Sigmoid colon (tissue), 7 donors: Measurements from ENCODE around the gene COX14. TPM values are rescaled to one million over a fixed set of nuclear protein-coding genes. Genes with fewer than 3 reads are reported as not detected.

Source experiments
- DNase-seq: peaks from one replicate; pipeline ENCODE4 v3.0.0-alpha.2; 2019
- H3K27ac ChIP-seq, 4 donors: fragments of 200-600 bp; sonication (generic); one replicate each; pipeline ENCODE4 v1.5.1; 2016 to 2019; ENCODE audit warnings: mild to moderate bottlenecking in 1 of 4
- H3K27me3 ChIP-seq, 3 donors: fragments of 200-600 bp; sonication (generic); one replicate each; pipeline ENCODE4 v1.5.1; 2019; ENCODE audit warnings: mild to moderate bottlenecking in 1 of 3
- H3K36me3 ChIP-seq, 4 donors: fragments of 200-600 bp; sonication (generic); one replicate each; pipeline ENCODE4 v1.5.1; 2016 to 2019
- H3K4me1 ChIP-seq, 4 donors: fragments of 200-600 bp; sonication (generic); one replicate each; pipeline ENCODE4 v1.5.1; 2017 to 2019
- H3K4me3 ChIP-seq, 4 donors: fragments of 200-600 bp; sonication (generic); one replicate each; pipeline ENCODE4 v1.5.1; 2017 to 2019; ENCODE audit warnings: mild to moderate bottlenecking in 2 of 4, moderate library complexity in 1 of 4
- H3K9me3 ChIP-seq, 4 donors: fragments of 200-600 bp in 3 of 4; sonication (generic) in 3 of 4; one replicate each; pipeline versions ENCODE4 v1.5.1 to v1.6.1; 2013 to 2019
- CTCF ChIP-seq, 4 experiments: fragments of 450-650 bp in 3 of 4; fragments of 200-600 bp in 1 of 4; IDR thresholded peaks; one replicate each; pipeline ENCODE4 v1.5.1; 2016 to 2019; ENCODE audit warnings: antibody characterized with exemption in 4 of 4, mild to moderate bottlenecking in 3 of 4, moderate library complexity in 2 of 4
- EP300 ChIP-seq, 4 donors: sonication (generic); formaldehyde crosslinking; IDR thresholded peaks; one replicate each; pipeline ENCODE4 v1.6.1; 2017; ENCODE audit warnings: antibody characterized with exemption in 4 of 4
- POLR2A ChIP-seq, 2 donors: fragments of 450-650 bp; IDR thresholded peaks; one replicate each; pipeline ENCODE4 v1.6.1; 2016; ENCODE audit warnings: antibody characterized with exemption in 2 of 2, mild to moderate bottlenecking in 2 of 2, moderate library complexity in 2 of 2
- POLR2AphosphoS5 ChIP-seq, 4 donors: sonication (generic); formaldehyde crosslinking; IDR thresholded peaks; one replicate each; pipeline ENCODE4 v1.6.1; 2017; ENCODE audit warnings: antibody characterized with exemption in 4 of 4
- WGBS, 2 donors: extraction: QIAGEN DNeasy Blood & Tissue Kit; methylation state at CpG; one replicate each; pipeline ENCODE4 v1.1.7; 2013; 5-methylcytosine and 5-hydroxymethylcytosine counted together
- intact Hi-C: fragments of 100-400 bp; cut with DNase I; formaldehyde crosslinking; loops from one replicate; pipeline ENCODE4 v1.15.1; 2023
- polyA plus RNA-seq, 3 donors: library from polyadenylated mRNA; stranded (reverse); fragments of 200-250 nt; gene quantifications; one replicate each; pipeline ENCODE4 v1.2.3, GENCODE V29; 2013
- total RNA-seq, 4 donors: library from RNA; depleted of rRNA; stranded (reverse); fragments of >200 nt; gene quantifications; one replicate each; pipeline ENCODE4 v1.1.0, GENCODE V29; 2016
- donor health status: healthy with polysubstance abuse.
- donor health status: Bipolar disorder and iron deficiency.
- donor health status: healthy.

COX14 gene
- total and polyA plus RNA-seq, 7 donors, result 87.8 to 266 (median 124) TPM

- Histone ChIP-seq H3K27ac (no peak overlapping the region), H3K27me3 (no peaks in the 10 kb centered on the region), H3K9me3 (no peaks in the 10 kb centered on the region), H3K4me3 (no peak overlapping the region), H3K4me1 (peaks cover 0 to 8% (median 6%) of the 10 kb centered on the region in 4 donors), H3K36me3 (no peaks in the 10 kb centered on the region)
- intact Hi-C loops, result loop anchor here (10.0 kb wide), 2 partner anchors 212 to 238 kb away; no protein-coding TSS in a partner anchor
- DNase-seq, result no peak
- no peak for TF ChIP-seq POLR2A (IDR thresholded peaks at IDR 0.05)
- no peak for TF ChIP-seq EP300 (IDR thresholded peaks at IDR 0.05)
- 93 to 94% methylated on average over 12 of the region's 12 CpGs for WGBS, 2 donors
Observed at GRCh38 chr12:50077099-50077498, 34.9 kb upstream of the COX14 start.

- no peak for TF ChIP-seq POLR2AphosphoS5 (IDR thresholded peaks at IDR 0.05)
- no peak for TF ChIP-seq EP300 (IDR thresholded peaks at IDR 0.05)
- no peak for TF ChIP-seq POLR2A (IDR thresholded peaks at IDR 0.05)
- TF ChIP-seq CTCF (IDR thresholded peaks at IDR 0.05), result no peak
- H3K27ac ChIP-seq, result no peak overlapping the region
- 95 to 96% methylated on average over 10 of the region's 10 CpGs for WGBS, 2 donors
- no peaks in the 10 kb centered on the region for H3K36me3 ChIP-seq
- intact Hi-C loops, result loop anchor here (10.0 kb wide), 2 partner anchors 213 to 237 kb away; no protein-coding TSS in a partner anchor
- H3K27me3 ChIP-seq, result no peaks in the 10 kb centered on the region
- no peak overlapping the region for H3K4me3 ChIP-seq
- no peak for DNase-seq
- no peaks in the 10 kb centered on the region for H3K9me3 ChIP-seq
- peaks cover 0 to 8% (median 6%) of the 10 kb centered on the region in 4 donors for H3K4me1 ChIP-seq
Observed at GRCh38 chr12:50078281-50078680, 33.8 kb upstream of the COX14 start.

GRCh38 chr12:50079771-50080170, 32.3 kb upstream of the COX14 start:
- Histone ChIP-seq H3K27me3 (no peaks in the 10 kb centered on the region), H3K4me1 (peaks cover 0 to 14% (median 9%) of the 10 kb centered on the region in 4 donors), H3K36me3 (no peaks in the 10 kb centered on the region), H3K9me3 (no peaks in the 10 kb centered on the region), H3K4me3 (no peak overlapping the region), H3K27ac (no peak overlapping the region)
- intact Hi-C loops, result loop anchor here (10.0 kb wide), 2 partner anchors 215 to 235 kb away; no protein-coding TSS in a partner anchor
- TF ChIP-seq POLR2AphosphoS5 (IDR thresholded peaks at IDR 0.05), result no peak
- TF ChIP-seq CTCF (IDR thresholded peaks at IDR 0.05), result no peak
- DNase-seq, result no peak
- 92 to 95% methylated on average over 5 of the region's 5 CpGs for WGBS, 2 donors

GRCh38 chr12:50081096-50081808, 30.8 kb upstream of the COX14 start:
- H3K36me3 ChIP-seq, result no peaks in the 10 kb centered on the region
- intact Hi-C loops, result no loop called here
- no peaks in the 10 kb centered on the region for H3K9me3 ChIP-seq
- H3K27ac ChIP-seq, result no peak overlapping the region
- no peak for DNase-seq
- WGBS, 2 donors, result 68 to 69% methylated on average over 46 of the region's 46 CpGs
- TF ChIP-seq EP300 (IDR thresholded peaks at IDR 0.05) (no peak), POLR2A (IDR thresholded peaks at IDR 0.05) (no peak), POLR2AphosphoS5 (IDR thresholded peaks at IDR 0.05) (no peak), CTCF (IDR thresholded peaks at IDR 0.05) (no peak)
- no peak overlapping the region for H3K4me3 ChIP-seq
- H3K27me3 ChIP-seq, result no peaks in the 10 kb centered on the region
- H3K4me1 ChIP-seq, result peaks cover 0 to 15% (median 10%) of the 10 kb centered on the region in 4 donors

GRCh38 chr12:50082644-50083043, 29.4 kb upstream of the COX14 start:
- H3K27me3 ChIP-seq, result no peaks in the 10 kb centered on the region
- H3K27ac ChIP-seq, result no peak overlapping the region
- peaks cover 0 to 17% (median 11%) of the 10 kb centered on the region in 4 donors for H3K4me1 ChIP-seq
- no peak for TF ChIP-seq POLR2A (IDR thresholded peaks at IDR 0.05)
- no peak for TF ChIP-seq CTCF (IDR thresholded peaks at IDR 0.05)
- TF ChIP-seq POLR2AphosphoS5 (IDR thresholded peaks at IDR 0.05), result no peak
- no peak for TF ChIP-seq EP300 (IDR thresholded peaks at IDR 0.05)
- intact Hi-C loops, result no loop called here
- H3K4me3 ChIP-seq, result no peak overlapping the region
- H3K9me3 ChIP-seq, result no peaks in the 10 kb centered on the region
- DNase-seq, result no peak
- peaks cover 0 to 13% (median 11%) of the 10 kb centered on the region in 4 donors for H3K36me3 ChIP-seq
- WGBS, 2 donors, result 17 to 70% methylated on average over 7 of the region's 7 CpGs
